SHP77 (cell line): Measurements from ENCODE around the gene STT3B.
A peak's percentile ranks its signal among the peaks of the same experiment; 100 is the strongest.
"Not testable (repeated sequence)": the region's sequence is repeated elsewhere in the genome, so short reads cannot be mapped to it uniquely, and the experiment has no call there.

ENCODE experiments used
- DNase-seq, 2 experiments: peaks; one replicate each; lab custom pipeline; 2025; lab: John Stamatoyannopoulos, UW

The STT3B gene

DNA sequence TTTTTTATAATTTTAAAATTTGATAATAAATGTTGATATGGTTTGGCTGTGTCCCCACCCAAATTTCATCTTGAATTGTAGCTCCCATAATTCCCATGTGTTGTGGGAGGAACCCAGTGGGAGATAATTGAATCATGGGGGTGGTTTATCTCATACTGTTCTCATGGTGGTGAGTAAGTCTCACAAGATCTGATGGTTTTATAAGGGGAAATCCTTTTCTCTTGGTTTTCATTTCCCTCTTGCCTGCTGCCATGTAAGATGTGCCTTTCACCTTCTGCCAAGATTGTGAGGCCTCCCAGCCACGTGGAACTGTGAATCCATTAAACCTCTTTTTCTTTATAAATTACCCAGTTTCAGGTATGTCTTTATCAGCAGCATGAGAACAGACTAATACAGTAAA lies 72.6 kb downstream of the STT3B start:
- not testable (repeated sequence) for DNase-seq

DNA sequence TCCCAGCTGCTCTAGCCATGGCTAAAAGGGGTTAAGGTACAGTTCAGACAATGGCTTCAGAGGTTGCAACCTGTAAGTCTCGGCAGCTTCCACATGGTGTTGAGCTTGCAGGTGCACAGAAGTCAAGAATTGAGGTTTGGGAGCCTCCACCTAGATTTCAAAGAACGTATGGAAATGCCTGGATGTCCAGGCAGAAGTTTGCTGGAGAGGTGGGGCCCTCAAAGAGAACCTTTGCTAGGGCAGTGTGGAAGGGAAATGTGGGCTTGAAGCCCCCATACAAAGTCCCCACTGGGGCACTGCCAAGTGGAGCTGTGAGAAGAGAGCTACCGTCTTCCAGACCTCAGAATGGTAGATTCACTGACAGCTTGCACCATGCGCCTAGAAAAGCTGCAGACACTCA lies 73.7 kb downstream of the STT3B start:
- no peak for DNase-seq

DNA sequence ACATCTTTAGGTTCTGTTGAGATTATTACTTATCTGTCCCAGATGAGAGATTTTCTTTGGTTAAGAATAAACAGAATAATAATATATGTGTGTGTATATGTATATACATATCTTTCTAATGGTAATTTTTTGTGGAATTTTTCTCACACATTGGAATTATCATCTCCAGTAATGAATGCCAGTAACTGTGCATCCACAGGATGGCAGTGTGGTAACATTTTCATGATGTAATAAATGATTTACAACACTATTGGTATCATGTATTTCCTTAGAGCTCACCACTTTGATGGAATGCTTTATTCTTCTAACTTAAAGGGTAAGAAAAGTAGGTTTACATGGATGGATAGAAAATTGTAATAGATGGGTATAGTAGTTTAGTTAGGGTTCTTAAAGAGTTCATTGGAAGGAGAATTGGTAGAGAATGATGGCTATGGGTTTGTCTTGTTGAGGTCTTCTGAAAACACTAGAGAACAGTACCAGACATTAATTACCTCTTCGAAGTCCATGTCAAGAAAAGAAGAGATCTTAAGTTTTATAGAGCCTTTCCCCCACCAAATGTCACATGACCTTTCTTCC lies 78.1 kb downstream of the STT3B start:
- peak in 1 of 2 experiments; percentile 3 for DNase-seq

DNA sequence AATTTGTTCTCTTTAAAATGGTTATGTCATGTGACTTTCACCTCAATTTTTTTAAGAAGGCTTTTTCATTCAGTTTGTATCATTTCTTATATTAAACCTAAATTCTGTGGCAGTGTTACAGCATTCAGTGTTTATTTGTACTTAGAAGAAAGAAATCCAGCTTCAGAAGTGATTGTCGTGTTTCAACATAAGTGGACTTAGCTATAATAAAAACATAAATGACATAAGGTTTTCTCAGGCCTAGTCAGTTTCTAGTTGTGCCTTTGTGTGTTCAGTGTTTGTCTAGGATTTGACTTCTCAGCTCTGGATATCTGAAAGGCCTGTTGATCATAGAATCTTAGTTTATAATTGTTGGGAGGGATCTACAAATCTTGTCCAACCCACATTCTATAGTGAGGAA lies 80.5 kb downstream of the STT3B start:
- no peak for DNase-seq

DNA sequence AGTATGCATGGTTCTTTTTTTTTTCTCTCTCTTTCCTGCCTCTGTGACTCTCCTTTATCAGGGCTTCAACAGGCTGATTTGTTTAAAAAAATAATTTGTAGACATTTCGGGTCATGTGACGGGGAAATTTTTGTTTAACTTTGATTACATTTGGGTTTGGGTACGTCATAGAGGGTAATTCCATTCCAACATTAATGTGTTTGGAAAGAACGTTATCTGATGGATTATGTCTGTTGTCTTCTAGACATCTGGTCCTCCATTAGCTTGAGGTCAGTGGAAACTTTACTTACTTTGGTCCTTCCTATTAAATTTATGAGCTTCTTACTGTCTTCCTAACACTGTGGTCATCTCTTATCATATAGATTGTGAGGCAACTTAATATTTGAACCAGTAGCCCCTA lies 80.9 kb downstream of the STT3B start:
- DNase-seq: no peak

DNA sequence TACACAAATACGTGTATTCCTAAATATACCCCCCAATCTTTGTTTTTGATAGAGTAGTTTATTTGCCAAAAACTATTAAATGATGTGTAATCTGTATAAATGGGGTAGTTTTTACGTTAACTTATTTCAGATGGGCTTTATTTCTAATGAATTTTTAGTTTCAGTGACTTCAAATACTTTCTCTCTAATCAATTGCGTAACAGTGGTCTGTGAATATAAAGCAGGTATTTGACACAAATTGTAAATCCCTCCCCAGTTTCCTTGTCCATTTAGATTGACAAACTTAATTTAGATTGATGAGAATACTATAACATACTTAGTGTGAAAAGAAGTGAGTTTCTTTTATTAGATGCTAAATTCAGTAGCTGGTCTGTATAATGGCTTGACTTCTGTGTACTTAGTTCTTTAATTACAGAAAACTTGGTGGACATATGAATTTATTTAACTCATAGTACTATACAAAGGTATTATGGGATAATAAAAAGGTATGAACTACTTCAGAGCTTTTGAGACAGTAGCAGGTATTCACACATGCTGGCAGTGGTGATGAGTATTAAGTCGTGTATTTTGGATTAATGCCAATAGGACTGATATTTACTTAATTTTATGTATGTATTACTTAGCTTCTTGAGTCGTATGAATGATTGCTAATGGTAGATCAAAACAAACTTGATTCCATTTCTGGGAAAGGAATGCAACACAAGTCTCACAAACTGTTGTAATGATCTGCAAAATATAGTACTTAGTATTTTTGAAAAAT lies 81.6 kb downstream of the STT3B start:
- no peak for DNase-seq

DNA sequence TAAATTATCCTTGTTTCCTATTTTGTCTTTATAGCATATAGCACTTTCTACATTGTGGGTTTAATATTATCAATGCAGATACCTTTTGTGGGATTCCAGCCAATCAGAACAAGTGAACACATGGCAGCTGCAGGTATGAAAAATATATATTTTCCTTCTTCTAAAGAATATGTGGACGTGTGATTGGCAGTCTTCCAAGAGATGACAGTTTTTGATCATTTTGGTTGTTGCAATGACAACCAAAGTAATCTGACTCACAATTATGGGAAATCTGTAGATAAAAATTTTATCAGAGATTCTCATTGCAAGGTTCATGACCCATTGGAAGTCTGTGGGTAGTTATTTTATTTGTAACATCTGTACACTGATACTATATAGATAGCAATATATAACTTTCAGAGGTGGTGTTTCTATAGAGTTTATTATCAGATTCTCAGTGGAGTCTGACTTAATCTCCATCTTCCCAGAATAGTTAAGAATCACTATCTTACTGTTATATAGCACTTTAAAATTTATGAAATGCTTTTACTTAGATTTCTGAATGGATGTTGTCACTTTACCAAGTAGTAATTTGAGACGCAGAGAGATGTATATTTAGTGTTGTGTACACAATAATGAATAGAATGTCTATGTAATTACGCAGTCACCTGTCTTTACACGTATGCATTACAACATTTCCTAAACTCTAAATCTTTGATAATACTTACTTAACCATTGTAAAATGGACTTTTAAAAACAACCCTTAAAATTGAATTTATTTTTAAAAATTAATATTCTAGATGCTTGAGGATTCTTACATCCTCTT lies 82.5 kb downstream of the STT3B start:
- peak in 1 of 2 experiments; percentile 9 for DNase-seq

DNA sequence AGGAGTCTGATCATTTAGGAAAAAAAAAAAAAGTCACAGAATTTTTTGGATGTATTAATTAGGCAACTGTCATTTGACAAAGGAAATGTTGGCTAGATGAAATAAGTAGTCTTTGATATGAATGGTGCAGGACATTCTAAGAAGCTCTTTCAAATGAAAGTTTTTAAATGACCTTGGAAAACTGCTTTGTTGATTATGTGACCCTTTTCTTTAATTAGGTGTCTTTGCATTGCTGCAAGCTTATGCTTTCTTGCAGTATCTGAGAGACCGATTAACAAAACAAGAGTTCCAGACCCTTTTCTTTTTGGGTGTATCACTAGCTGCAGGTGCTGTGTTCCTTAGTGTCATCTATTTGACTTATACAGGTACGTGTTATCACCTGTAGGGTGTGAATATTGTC lies 84.0 kb downstream of the STT3B start:
- DNase-seq: no peak

DNA sequence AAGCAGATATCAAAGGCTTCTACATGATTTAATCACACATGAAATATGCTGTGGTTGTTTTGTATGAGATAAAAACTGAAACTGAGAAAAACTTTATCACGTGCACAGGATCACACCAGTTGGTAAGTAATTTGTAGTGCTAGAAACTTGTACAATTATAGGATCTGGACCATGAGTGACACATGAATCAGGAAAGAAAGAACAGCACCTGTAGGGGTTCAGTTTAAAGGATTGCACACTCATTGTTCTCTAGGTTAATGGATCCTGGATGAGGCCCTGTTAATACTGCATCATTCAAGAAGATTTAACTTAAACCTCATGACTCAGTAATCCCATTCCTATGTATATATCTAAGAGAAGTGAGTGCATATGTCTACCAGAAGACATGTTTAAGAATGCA lies 87.9 kb downstream of the STT3B start:
- DNase-seq: no peak

DNA sequence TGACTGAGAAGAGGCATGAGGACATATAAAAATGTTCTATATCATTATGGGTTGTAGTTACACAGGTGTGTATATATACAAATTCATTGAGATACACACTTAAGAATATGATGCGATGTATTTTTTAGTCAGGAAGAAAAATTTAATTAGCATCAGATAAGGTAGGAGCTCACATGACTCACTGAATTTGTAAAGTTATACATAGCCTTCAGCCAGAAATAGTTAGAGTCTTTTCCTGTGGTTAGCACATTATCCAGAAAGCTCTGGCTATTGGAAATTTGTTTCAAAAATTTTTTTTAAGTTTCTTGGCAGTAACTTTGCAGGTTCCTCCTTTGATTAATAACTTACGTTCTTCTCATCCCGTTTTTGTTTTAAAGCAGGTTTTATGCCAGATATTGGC lies 88.6 kb downstream of the STT3B start:
- DNase-seq: no peak

DNA sequence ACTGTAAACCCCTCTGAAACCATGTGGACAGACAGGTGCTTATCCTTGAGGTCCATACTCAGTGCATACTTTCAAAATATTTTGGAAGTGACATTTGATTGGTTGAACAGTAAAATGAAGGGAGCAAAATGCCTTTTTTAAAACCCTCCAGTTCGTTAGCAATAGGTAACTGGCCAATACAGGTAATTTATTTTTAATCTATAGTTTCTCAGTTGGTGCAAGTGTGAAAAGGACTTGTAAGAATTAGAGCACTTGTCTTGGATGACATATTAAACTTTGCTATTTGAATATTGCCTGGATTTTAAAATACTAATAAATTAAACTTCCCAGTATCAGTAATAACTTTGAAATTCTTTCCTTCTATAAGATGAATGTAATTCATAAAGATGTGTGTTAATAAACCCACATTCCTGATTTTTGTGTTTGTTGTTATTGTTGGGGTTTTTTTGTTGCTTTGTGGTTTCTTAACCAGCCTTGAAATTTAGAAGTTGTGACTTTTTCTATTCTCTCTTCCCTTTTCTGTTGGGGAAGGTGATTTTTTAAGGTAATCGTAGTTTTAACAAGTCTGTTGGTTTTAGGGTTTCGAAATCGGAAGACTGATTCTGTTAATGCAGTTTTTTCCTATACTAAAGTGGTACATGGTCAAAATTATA lies 90.0 kb downstream of the STT3B start:
- no peak for DNase-seq

DNA sequence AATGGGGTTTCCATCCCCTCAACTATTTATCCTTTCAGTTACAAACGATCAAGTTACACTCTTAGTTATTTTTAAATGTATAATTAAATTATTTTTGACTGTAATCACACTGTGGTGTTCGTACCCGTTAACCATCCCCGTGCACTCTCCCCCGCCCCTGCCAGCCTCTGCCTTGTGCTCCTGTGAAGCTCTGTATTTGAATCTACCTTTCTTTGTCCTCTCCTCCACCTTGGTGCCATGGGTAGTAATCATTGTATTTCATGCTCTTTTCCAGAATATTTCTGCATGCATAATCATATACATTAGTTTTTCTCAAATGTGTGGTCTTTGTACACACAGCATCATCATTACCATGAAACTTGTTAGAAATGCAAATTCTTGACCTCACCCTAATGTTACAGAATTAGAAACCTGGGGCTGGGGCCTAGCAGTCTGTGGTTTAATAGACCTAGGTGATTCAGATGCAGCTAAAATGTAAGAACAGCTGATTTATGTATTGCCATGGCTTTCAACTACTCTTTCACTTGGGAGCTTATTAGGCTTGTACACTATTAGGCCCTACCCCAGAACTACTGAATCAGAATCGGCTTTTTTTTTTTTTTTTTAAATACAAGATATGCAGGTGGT lies 91.5 kb downstream of the STT3B start:
- DNase-seq: no peak

DNA sequence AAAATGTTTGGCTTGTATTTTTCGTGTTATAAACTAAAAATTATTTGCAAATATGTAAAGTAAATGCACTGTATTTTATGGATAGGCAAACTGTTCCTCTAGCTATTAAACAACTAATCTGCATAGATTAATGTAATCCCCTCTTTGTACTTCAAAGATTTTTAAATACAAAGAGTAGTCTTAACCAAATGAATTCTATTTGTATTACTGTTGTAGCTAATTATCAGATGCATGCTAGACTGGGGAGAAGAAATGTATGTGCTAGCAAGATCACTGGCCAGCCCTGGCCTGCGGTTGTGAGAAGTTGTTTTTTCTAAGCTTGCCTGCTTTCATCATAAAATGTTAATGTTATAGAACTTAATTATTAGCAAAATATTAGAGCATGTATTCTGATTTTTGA lies 92.6 kb downstream of the STT3B start:
- no peak for DNase-seq

DNA sequence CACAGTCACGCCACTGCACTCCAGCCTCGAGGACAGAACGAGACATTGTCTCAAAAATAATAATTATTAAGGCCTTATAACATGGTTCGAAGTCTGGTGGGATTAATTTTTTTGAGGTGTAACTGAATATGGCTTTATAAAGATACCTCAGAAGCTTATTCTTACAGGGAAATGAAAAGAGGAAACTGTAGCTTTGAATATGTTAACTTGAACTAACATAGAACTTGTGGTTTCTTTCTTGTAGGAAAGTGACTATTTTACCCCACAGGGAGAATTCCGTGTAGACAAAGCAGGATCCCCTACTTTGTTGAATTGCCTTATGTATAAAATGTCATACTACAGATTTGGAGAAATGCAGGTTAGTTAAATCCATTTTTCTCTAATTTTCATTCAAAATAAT lies 96.3 kb downstream of the STT3B start:
- no peak for DNase-seq

DNA sequence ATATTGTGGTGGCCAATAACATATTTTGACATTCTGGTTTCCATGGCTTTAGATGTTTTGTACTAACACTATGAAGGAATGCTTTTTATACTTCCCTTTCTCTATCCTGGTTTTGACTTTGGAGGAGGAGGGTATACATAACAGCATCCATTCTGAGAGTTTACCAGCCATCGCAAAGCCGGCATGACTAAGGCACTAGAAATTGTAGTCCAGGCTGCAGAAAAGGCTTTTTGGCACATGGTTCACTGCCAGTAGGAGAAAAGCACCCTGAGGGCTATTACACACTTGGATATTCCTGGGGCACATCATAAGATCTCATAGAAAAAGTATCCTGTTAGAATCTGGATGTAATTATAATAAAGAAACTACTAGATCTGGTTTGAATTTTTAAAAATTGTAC lies 101.8 kb downstream of the STT3B start:
- DNase-seq: no peak

DNA sequence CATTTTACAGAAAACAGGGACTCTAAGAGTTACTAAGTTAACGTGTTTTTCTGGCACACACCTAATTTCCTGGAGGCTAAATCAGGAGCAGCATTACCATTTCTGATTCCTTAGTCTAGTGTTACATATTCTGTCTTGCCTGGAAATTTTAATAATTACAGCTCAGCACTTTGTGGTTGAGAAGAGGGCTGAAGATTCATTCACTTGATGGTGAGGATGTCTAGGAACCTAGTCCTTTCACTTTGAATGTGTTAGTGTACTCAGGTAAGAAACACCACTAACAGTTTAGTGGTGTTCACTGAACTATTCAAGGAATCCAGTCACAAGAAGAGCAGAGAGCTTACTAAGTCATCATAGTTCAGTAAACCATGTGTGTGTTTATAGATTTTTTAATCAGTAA lies 102.8 kb downstream of the STT3B start:
- DNase-seq: no peak

DNA sequence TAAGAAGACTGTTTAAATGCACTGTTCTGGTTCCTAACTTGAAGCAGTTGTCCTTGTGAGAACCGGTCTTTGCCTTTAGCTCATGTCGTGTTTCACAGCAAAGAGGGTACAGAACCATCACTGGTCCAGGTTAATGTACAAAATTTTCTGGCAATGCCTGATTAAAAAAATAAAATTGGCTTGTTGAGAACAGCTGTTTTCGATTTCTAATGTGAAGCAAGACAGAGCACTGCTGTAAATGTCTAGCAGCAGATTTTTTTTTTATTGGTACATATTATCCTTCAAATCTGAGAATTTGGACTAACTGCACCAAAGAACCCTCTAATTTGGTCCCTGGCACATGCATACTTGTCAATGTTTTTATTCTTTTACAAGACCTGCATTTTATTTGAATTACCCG lies 103.3 kb downstream of the STT3B start:
- no peak for DNase-seq

DNA sequence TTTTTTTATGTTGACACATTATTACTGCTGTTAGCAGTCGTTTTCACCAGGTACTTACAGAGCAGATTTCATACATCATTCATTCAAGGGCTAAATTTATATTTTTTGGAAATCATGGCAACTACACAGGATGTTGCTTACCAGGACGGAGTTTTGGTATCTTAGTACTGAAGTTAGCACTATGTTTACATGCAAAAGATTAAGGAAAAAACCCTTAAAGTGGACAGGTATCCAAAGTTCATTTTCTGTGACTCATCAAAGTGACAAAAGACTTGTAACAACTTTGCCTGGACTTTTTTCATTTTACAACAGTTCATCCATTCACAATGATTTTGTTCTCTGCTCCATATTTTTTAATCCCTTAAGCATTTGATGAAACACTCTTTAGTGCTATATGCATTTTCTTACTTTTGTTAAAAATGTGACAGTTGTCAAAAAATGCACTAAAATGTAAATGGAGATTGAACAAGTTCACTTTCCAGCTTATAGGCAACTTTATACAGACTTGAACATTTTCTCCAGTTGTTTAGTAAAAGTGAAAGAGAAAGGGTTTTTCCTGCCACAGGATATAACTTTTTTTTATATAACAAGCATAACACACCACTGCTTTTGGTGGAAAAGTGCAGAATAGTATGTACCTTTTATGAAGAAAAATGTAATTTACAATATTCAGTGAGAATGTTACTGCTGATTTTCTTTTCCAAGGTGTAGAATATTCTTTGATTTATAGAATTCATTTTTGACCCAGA lies 104.1 kb downstream of the STT3B start:
- DNase-seq: no peak

DNA sequence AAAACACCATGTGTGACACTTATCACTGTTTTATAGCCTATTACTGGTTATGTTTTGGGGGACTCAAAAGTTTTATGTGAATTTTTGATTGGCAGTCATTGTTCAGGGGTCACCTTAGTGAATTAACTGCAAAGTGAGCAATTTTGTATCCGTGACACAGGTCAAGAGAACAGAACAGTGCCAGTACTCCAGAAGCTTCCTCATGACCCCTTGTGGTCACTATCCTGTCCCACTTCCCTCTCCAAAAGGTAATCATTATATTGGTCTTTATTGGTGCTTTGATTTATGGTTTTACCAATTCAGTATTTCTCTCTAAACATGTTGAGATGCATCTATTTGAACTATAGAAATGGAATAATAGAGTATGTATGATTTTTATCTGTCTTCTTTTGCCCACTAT lies 107.1 kb downstream of the STT3B start:
- DNase-seq: no peak

DNA sequence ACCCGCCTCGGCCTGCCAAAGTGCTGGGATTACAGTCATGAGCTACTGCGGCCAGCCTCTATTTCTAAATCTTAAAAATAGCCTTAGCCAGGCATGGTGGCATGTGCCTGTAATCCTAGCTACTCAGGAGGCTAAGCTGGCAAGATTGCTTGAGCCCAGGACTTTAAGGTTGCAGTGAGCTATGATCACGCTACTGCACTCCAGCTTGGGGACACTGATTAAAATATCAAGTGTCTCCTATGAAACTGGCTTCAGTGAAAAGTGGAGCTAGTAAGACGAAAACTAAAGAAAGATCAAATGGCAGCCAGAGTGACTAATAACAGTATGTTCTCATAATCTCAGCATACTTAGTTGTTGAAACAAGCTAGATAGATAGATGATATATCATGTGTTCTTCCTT lies 112.5 kb downstream of the STT3B start:
- DNase-seq: no peak

DNA sequence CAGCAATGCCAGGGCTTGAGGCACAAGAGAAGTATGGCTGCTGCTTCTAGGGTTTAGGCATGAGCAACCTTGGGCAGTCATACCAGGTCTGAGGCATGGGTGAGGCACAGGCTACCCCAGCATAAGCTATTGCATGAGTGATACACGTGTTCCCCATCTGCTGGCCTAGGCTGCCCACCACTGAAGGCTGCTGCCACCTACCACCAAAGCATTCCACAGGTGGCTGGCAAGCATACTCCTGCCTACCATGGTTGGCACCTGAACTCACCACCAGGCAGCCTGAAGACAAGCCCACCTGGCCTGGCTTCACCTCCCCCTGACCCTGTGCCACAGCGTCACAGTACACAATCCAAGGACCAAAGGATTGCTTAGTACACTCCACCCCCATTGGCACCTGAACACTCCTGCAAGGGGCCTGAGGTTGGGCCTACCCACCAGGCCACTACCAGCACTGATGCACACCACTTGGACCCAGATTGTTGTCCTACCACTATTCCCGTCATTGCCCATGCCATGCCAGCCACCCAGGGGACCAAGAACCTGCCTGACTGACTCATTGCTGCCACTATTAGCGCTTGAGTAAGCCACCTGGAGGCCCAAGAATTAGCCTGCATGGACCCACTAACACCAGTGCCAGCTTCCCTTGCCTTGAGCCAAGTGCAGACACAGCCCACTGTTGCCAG lies 115.7 kb downstream of the STT3B start:
- no peak for DNase-seq
